GM23248 (cell line): Measurements from ENCODE around the gene RPS26. TPM values are rescaled to one million over a fixed set of nuclear protein-coding genes. Genes with fewer than 3 reads are reported as not detected.
"Not testable (repeated sequence)": the region's sequence is repeated elsewhere in the genome, so short reads cannot be mapped to it uniquely, and the experiment has no call there.

Experiments used
- DNase-seq: peaks from one replicate; pipeline ENCODE4 v3.0.0-alpha.2; 2015
- H2AFZ ChIP-seq: fragments of 200-600 bp; sonication (generic); 2 replicates; pipeline ENCODE4 v1.6.1; 2016; ENCODE audit warnings: antibody characterized with exemption
- H3F3A ChIP-seq: fragments of 200-600 bp; sonication (generic); 2 replicates; pipeline ENCODE4 v1.6.1; 2016; ENCODE audit warnings: mild to moderate bottlenecking, antibody characterized with exemption, mixed run types; ENCODE audit not compliant: insufficient read depth
- H3K27ac ChIP-seq: fragments of 200-600 bp; sonication (generic); 2 replicates; pipeline ENCODE4 v1.5.1; 2016; ENCODE audit warnings: mild to moderate bottlenecking
- H3K27me3 ChIP-seq: fragments of 200-600 bp; sonication (generic); replicated peaks from 2 replicates; pipeline ENCODE4 v1.6.1; 2016; ENCODE audit warnings: mild to moderate bottlenecking; ENCODE audit not compliant: insufficient read depth
- H3K36me3 ChIP-seq: fragments of 200-600 bp; sonication (generic); 2 replicates; pipeline ENCODE4 v1.6.1; 2016; ENCODE audit warnings: low read depth, mild to moderate bottlenecking
- H3K4me1 ChIP-seq: fragments of 200-600 bp; sonication (generic); 2 replicates; pipeline ENCODE4 v1.6.1; 2016; ENCODE audit warnings: mild to moderate bottlenecking; ENCODE audit not compliant: insufficient read depth
- H3K4me2 ChIP-seq: fragments of 200-600 bp; sonication (generic); one replicate; pipeline ENCODE4 v1.6.1; 2016; ENCODE audit warnings: mild to moderate bottlenecking; ENCODE audit not compliant: unreplicated experiment
- H3K4me3 ChIP-seq: fragments of 200-600 bp; sonication (generic); 2 replicates; pipeline ENCODE4 v1.5.1; 2016; ENCODE audit warnings: mild to moderate bottlenecking
- H3K79me2 ChIP-seq: fragments of 200-600 bp; sonication (generic); 2 replicates; pipeline ENCODE4 v1.6.1; 2016; ENCODE audit warnings: mild to moderate bottlenecking; ENCODE audit not compliant: insufficient read depth
- H3K9ac ChIP-seq: fragments of 200-600 bp; sonication (generic); 2 replicates; pipeline ENCODE4 v1.6.1; 2016; ENCODE audit warnings: mild to moderate bottlenecking
- H3K9me2 ChIP-seq: fragments of 200-600 bp; sonication (generic); 2 replicates; pipeline ENCODE4 v1.6.1; 2016; ENCODE audit warnings: mixed run types, mild to moderate bottlenecking, moderate library complexity; ENCODE audit not compliant: insufficient read depth
- H3K9me3 ChIP-seq: fragments of 200-600 bp; sonication (generic); one replicate; pipeline ENCODE4 v1.6.1; 2017; ENCODE audit warnings: low read depth
- H4K20me1 ChIP-seq: fragments of 200-600 bp; sonication (generic); 2 replicates; pipeline ENCODE4 v1.6.0; 2016; ENCODE audit not compliant: insufficient read depth
- EZH2 ChIP-seq: fragments of 200-600 bp; sonication (generic); IDR thresholded peaks from 2 replicates; pipeline ENCODE4 v1.6.1; 2018; ENCODE audit warnings: antibody characterized with exemption, mild to moderate bottlenecking; ENCODE audit not compliant: insufficient read depth, poor library complexity, severe bottlenecking
- EZH2phosphoT487 ChIP-seq: fragments of 200-600 bp; sonication (generic); IDR thresholded peaks from 2 replicates; pipeline ENCODE4 v1.6.1; 2018; ENCODE audit warnings: antibody characterized with exemption, moderate library complexity, mild to moderate bottlenecking, low read depth; ENCODE audit not compliant: insufficient read depth
- WGBS, 2 experiments: methylation state at CpG; one replicate each; pipeline ENCODE4 v1.1.6; 2015 to 2017; ENCODE audit warnings: low lambda C conversion rate in 2 of 2, low coverage in 1 of 2; ENCODE audit errors: missing lambda C conversion rate in 2 of 2; 5-methylcytosine and 5-hydroxymethylcytosine counted together
- in situ Hi-C: fragments of 300-500 bp; cut with MboI; formaldehyde crosslinking; loops from 2 replicates; pipeline ENCODE4 v1.15.0; 2020
- polyA plus RNA-seq: library from polyadenylated mRNA; unstranded; fragments of >200 nt; fragmentation: Nextera tagmentation; extraction: Ambion mirVana; gene quantifications from 2 replicates; pipeline ENCODE4 v1.2.1, GENCODE V29; 2016
- total RNA-seq: library from RNA; depleted of rRNA; stranded (reverse); fragments of >200 nt; shearing (Covaris generic); gene quantifications from 2 replicates; pipeline ENCODE4 v1.2.3, GENCODE V29; 2014

Gene RPS26
- total and polyA plus RNA-seq, 2 experiments from 2014 or later, result 271 to 1,155 TPM

- H3K79me2 ChIP-seq, result peaks cover 4% of the 10 kb centered on the region; the same call in 1 of the 2 replicates
- 1% methylated on average over 27 of the region's 27 CpGs for WGBS, 2 experiments
- peak within 1 kb of the TSS; percentile 83 for H3K9ac ChIP-seq
- TF ChIP-seq EZH2phosphoT487, result no peak
- no peak for TF ChIP-seq EZH2
- H3K27me3 ChIP-seq, result no peaks in the 10 kb centered on the region
- no peaks in the 10 kb centered on the region for H3K4me1 ChIP-seq
- H2AFZ ChIP-seq, result peak within 1 kb of the TSS; percentile 95
- H3K4me2 ChIP-seq, result peak within 1 kb of the TSS; percentile 98
- H3K4me3 ChIP-seq, result peak within 1 kb of the TSS; percentile 93
- peak; percentile 98 for DNase-seq
- H3K36me3 ChIP-seq, result peaks cover 4% of the 10 kb centered on the region; the same call in 1 of the 2 replicates
- H3F3A ChIP-seq, result peaks cover 32% of the 10 kb centered on the region
- H4K20me1 ChIP-seq, result no peaks in the 10 kb centered on the region
- in situ Hi-C loops, result no loop called here
- H3K9me2 ChIP-seq, result no peaks in the 10 kb centered on the region
- H3K9me3 ChIP-seq, result no peaks in the 10 kb centered on the region
- peak within 1 kb of the TSS; percentile 58 for H3K27ac ChIP-seq
Observed at GRCh38 chr12:55996715-55997534, 44.8 kb upstream of the RPS26 start, which contains the start of gene SUOX. TSS of gene SUOX (plus strand) at chr12:55997276. CDS start at chr12:56002222, 4,946 bp downstream.

GRCh38 chr12:55997535-55997859 is 44.2 kb upstream of the RPS26 start:
- H3K9me3 ChIP-seq, result no peaks in the 10 kb centered on the region
- H3K36me3 ChIP-seq, result peaks cover 4% of the 10 kb centered on the region; the same call in 1 of the 2 replicates
- peak overlapping the region; percentile 95 for H2AFZ ChIP-seq
- peak overlapping the region; percentile 82 for H3K4me2 ChIP-seq
- peaks cover 4% of the 10 kb centered on the region; the same call in 1 of the 2 replicates for H3K79me2 ChIP-seq
- no peaks in the 10 kb centered on the region for H3K4me1 ChIP-seq
- in situ Hi-C loops, result no loop called here
- H3K27ac ChIP-seq, result no peak overlapping the region
- peaks cover 32% of the 10 kb centered on the region for H3F3A ChIP-seq
- peak overlapping the region; percentile 93 for H3K4me3 ChIP-seq
- H4K20me1 ChIP-seq, result no peaks in the 10 kb centered on the region
- no peak for DNase-seq
- no peaks in the 10 kb centered on the region for H3K27me3 ChIP-seq
- 1 to 5% methylated on average over 4 to 5 of the region's 5 CpGs for whole genome bisulfite sequencing, 2 experiments
- TF ChIP-seq EZH2 (no peak), EZH2phosphoT487 (no peak)
- peak overlapping the region; percentile 83 for H3K9ac ChIP-seq
- no peaks in the 10 kb centered on the region for H3K9me2 ChIP-seq

- peaks cover 16% of the 10 kb centered on the region for H3F3A ChIP-seq
- H3K4me3 ChIP-seq, H3K9me3 ChIP-seq, H3K9ac ChIP-seq, H3K4me1 ChIP-seq, H3K27ac ChIP-seq, H3K4me2 ChIP-seq, H3K27me3 ChIP-seq, in situ Hi-C loops, H3K79me2 ChIP-seq, DNase-seq, H4K20me1 ChIP-seq, H2AFZ ChIP-seq, H3K9me2 ChIP-seq, H3K36me3 ChIP-seq: not testable (repeated sequence)
- WGBS, 2 experiments, result 81 to 83% methylated on average over 6 of the region's 6 CpGs
Observed at GRCh38 chr12:55999522-55999921, 42.2 kb upstream of the RPS26 start.

- H2AFZ ChIP-seq, H4K20me1 ChIP-seq, H3K4me1 ChIP-seq, H3K36me3 ChIP-seq, H3K27ac ChIP-seq, H3K27me3 ChIP-seq, H3K9me3 ChIP-seq, DNase-seq, in situ Hi-C loops, H3K9ac ChIP-seq, H3K9me2 ChIP-seq, H3K79me2 ChIP-seq, H3K4me2 ChIP-seq, H3K4me3 ChIP-seq: not testable (repeated sequence)
- H3F3A ChIP-seq, result peaks cover 12% of the 10 kb centered on the region
- 92 to 94% methylated on average over 27 to 31 of the region's 33 CpGs for WGBS, 2 experiments
Observed at GRCh38 chr12:55999999-56000540, 41.6 kb upstream of the RPS26 start.
